Thymus (tissue), 11 donors: ENCODE results near the gene CD247. TPM values are rescaled to one million over a fixed set of nuclear protein-coding genes. Genes with fewer than 3 reads are reported as not detected.
A peak's percentile ranks its signal among the peaks of the same experiment; 100 is the strongest.

Source experiments
- DNase-seq, 9 donors: peaks; one replicate each; pipeline ENCODE4 v3.0.0-alpha.2; 2013; ENCODE audit warnings: low spot score in 9 of 9, low read depth in 6 of 9, missing footprints in 1 of 9
- H3K27ac ChIP-seq, 2 donors: one replicate each; pipeline ENCODE4 v1.5.1; 2013; ENCODE audit warnings: control low read depth in 1 of 2, low read depth in 1 of 2, low read length in 1 of 2, mild to moderate bottlenecking in 1 of 2, moderate library complexity in 1 of 2
- H3K27me3 ChIP-seq, 2 donors: one replicate each; pipeline ENCODE4 v1.5.1; 2013; ENCODE audit warnings: low read length in 1 of 2; ENCODE audit not compliant: control insufficient read depth in 2 of 2, insufficient read depth in 1 of 2
- H3K36me3 ChIP-seq, 2 donors: one replicate each; pipeline ENCODE4 v1.5.1; 2013; ENCODE audit warnings: low read length in 1 of 2, mild to moderate bottlenecking in 1 of 2, moderate library complexity in 1 of 2; ENCODE audit not compliant: control insufficient read depth in 2 of 2, insufficient read depth in 2 of 2
- H3K4me1 ChIP-seq, 2 donors: one replicate each; pipeline ENCODE4 v1.5.1; 2013; ENCODE audit warnings: low read length in 2 of 2; ENCODE audit not compliant: control insufficient read depth in 2 of 2, insufficient read depth in 2 of 2
- H3K4me3 ChIP-seq, 2 donors: one replicate each; pipeline ENCODE4 v1.5.1; 2013; ENCODE audit warnings: low read length in 2 of 2, control low read depth in 1 of 2, mild to moderate bottlenecking in 1 of 2
- H3K9me3 ChIP-seq, 2 donors: one replicate each; pipeline ENCODE4 v1.5.1; 2013; ENCODE audit warnings: low read length in 1 of 2, mild to moderate bottlenecking in 1 of 2; ENCODE audit not compliant: control insufficient read depth in 2 of 2, insufficient read depth in 1 of 2
- WGBS: extraction: QIAGEN DNeasy Blood & Tissue Kit; methylation state at CpG from one replicate; pipeline ENCODE4 v1.1.7; 2013; 5-methylcytosine and 5-hydroxymethylcytosine counted together
- polyA plus RNA-seq: library from polyadenylated mRNA; stranded (reverse); fragments of 200-250 nt; gene quantifications from one replicate; pipeline ENCODE4 v1.2.3, GENCODE V29; 2013
- total RNA-seq: library from RNA; stranded (reverse); fragments of 120-200 nt; gene quantifications from one replicate; pipeline ENCODE4 v1.2.4, GENCODE V29; 2013
- donor health status: healthy.

The CD247 gene
- total and polyA plus RNA-seq, 2 donors, result 114 to 252 TPM

DNA sequence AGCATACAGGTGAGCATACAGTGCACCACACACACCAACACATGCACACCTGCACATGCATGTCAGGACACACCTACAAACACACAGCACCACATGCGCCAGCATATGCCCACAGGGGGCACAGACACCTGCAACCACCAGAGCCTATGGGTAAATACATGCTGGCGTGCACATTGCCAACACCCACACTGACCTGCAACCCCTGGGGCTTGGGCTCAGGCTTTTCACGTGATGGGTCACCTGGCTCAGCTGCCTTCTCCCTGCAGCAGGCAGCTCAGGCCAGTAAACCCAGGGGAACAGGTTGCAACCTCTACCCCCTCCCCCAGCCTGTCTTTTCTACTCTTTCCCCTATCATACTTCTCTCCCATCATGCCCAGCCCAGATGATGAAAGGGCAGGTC lies 8.1 kb downstream of the CD247 start:
- H3K27ac ChIP-seq, result peak overlapping the region in 1 of 2 donors; percentile 65
- peaks cover 63 to 72% of the 10 kb centered on the region in 2 donors for H3K4me1 ChIP-seq
- 75% methylated on average over 3 of the region's 3 CpGs for WGBS
- peaks cover 29 to 70% of the 10 kb centered on the region in 2 donors for H3K36me3 ChIP-seq
- DNase-seq, result no peak
- H3K9me3 ChIP-seq, result no peaks in the 10 kb centered on the region
- no peaks in the 10 kb centered on the region for H3K27me3 ChIP-seq
- no peak overlapping the region for H3K4me3 ChIP-seq

DNA sequence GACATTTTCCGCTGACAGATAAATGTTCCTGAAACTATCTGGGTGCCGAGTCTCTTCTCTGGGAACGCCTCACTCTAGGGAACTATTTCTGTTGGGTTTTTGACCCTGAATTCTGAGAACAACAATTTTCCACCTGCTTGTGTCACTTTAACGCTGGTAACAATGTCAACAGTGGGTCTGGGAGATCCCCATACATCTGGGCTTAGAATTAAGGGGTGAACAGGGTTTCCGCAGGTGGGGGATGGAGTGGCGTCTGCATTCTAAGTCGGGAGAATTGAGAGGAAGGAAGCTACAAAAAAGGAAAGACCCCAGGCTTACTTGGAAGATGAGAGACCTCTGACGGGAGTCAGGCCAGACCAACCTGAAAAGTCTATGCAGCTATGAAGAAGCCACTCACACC lies 8.7 kb downstream of the CD247 start:
- Histone ChIP-seq H3K36me3 (peaks cover 25 to 66% of the 10 kb centered on the region in 2 donors), H3K4me3 (no peak overlapping the region), H3K9me3 (no peaks in the 10 kb centered on the region), H3K27ac (peak overlapping the region in 1 of 2 donors; percentile 65), H3K27me3 (no peaks in the 10 kb centered on the region), H3K4me1 (peaks cover 58 to 68% of the 10 kb centered on the region in 2 donors)
- DNase-seq, result no peak
- 90% methylated on average over 8 of the region's 8 CpGs for WGBS

DNA sequence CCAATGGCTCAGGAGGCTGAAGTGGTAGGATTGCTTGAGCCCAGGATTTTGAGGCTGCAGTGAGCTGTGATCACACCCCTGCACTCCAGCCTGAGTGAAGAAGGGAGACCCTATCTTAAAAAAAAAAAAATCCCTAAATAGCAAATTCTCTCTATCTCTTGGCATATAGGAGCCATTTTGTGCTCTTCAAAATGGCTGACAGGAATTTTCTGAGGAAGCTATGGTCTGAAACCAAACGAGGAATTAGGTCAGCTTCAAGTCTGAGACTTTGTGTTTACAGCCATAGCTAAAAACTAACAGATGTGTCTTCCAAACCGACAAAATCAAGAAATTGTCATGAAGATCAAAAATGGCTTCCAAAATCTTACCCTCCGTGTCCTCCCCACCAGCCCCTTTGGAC lies 10.6 kb downstream of the CD247 start:
- WGBS, result 91% methylated on average over 3 of the region's 3 CpGs
- Histone ChIP-seq H3K27me3 (no peaks in the 10 kb centered on the region), H3K9me3 (no peaks in the 10 kb centered on the region), H3K36me3 (peaks cover 32 to 79% of the 10 kb centered on the region in 2 donors), H3K4me3 (no peak overlapping the region), H3K4me1 (peaks cover 71 to 79% of the 10 kb centered on the region in 2 donors), H3K27ac (no peak overlapping the region)
- DNase-seq, result no peak

DNA sequence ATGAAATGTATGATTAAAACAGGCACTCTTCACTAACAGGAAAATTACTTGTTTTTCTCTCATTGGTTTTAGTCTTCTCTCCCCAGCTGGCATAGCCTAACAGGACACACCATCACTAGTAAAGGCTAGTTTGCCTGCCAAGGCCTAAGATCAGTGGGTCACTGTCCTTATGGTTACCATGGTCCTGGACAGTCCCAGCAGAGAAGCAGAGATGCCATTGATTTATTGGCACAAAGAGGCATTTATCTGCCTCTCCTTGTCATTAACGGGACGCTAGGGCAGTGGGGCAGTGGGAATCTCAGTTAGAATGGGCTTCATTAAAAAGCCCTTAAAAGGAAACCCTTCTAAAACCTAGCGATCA lies 13.9 kb downstream of the CD247 start:
- H3K4me3 ChIP-seq, result no peak overlapping the region
- peaks cover 23 to 73% of the 10 kb centered on the region in 2 donors for H3K36me3 ChIP-seq
- H3K27me3 ChIP-seq, result no peaks in the 10 kb centered on the region
- no peak for DNase-seq
- H3K4me1 ChIP-seq, result peaks cover 75 to 81% of the 10 kb centered on the region in 2 donors
- 95% methylated on average over 3 of the region's 3 CpGs for WGBS
- no peaks in the 10 kb centered on the region for H3K9me3 ChIP-seq
- H3K27ac ChIP-seq, result peak overlapping the region in 1 of 2 donors; percentile 13

DNA sequence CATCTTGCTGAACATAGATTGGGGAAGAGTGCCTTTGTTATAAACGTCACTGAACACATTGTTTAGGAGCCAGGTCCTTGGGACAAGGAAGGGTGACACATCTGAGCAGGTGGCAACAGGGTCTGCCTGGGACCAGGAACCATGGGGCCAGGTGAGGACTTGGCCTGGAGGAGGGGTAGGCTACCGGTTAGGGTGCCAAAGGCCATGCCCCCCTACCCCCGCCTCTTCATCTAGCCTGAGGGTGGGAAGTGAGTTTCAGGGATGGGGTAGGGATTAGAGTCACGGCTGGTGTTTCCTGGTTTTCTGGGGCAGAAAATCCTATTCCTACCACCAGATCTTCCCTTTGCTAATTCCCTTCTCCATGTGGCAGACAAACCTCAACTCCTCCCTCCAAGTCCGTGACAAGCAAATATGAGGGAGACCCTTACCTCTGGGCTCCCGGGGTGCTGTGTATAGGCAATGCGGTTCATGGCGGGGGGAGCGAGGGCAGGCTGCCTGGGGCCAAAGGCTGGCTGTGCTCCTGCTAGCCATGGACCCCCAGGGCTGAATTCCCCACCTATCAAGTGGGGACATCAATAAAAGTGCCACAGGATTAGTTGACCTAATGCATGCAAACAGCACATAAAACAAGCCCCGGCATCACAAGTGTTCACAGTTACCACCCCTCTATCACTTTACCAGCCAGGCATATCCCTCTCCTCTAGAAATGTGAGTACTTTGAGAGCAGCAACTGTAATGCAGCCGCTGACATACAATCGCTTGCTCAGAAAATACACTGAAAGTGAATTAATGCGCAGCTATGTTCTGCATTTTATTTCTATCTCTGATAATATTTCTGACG lies 14.5 kb downstream of the CD247 start:
- 92% methylated on average over 14 of the region's 14 CpGs for WGBS
- DNase-seq, result no peak
- H3K4me1 ChIP-seq, result peaks cover 80 to 82% of the 10 kb centered on the region in 2 donors
- peaks cover 18 to 74% of the 10 kb centered on the region in 2 donors for H3K36me3 ChIP-seq
- no peaks in the 10 kb centered on the region for H3K27me3 ChIP-seq
- H3K4me3 ChIP-seq, result no peak overlapping the region
- H3K9me3 ChIP-seq, result no peaks in the 10 kb centered on the region
- peak overlapping the region; percentile 3 to 93 for H3K27ac ChIP-seq

DNA sequence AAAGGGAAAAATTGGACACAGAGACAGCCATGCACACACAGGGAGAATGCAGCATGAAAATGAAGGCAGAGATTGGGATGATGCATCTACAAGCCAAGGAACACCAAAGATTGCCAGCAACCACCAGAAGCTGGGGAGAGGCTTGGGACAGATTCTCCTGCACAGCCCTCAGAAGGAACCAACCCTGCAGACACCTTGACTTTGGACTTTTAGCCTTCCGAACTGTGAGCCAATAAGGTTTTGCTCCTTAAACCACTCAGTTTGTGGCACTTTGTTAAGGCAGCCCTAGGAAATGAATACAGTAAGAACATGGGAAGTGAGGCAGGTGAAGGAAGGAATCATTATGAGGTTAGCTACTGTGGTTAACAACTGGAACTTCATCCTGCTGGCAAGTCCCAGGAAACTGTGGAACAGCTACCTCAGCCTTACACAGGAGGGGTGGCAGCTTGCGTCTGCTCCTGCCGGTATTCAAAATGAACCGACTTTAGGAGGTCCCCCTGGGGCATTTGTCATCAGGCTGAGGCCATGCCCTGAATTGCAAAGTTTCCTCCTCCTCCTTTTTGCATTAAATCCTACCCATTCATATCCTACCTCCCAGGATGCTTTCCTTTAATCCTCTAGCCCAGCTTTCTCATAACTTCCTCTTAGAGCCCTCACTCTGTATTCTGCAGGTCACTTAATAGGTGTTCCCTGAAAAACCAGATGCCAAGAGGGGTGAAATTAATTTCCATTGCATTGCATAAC lies 15.4 kb downstream of the CD247 start:
- Histone ChIP-seq H3K4me1 (peaks cover 82 to 87% of the 10 kb centered on the region in 2 donors), H3K9me3 (no peaks in the 10 kb centered on the region), H3K27me3 (no peaks in the 10 kb centered on the region), H3K4me3 (no peak overlapping the region), H3K36me3 (peaks cover 14 to 74% of the 10 kb centered on the region in 2 donors), H3K27ac (peak overlapping the region; percentile 53 to 93)
- DNase-seq, result no peak
- WGBS, result 74% methylated on average over 4 of the region's 4 CpGs

DNA sequence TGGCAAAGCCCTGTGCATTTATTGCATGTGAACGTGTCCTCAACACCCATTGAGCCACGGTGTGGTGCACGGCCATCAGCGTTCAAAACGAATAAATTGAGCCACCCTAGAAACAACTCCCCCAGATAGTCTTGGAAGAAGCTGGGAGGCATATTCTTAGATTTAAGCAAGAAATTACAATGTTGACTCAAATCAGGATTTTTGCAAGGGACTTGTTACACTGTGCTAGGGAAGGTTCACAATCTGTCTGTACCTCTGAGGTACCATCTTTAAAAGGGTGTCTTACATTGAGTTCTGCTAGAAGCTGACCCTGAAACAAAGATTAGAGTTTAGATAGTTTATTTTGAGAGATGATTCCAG lies 16.2 kb downstream of the CD247 start:
- Histone ChIP-seq H3K4me3 (peak overlapping the region; percentile 8 to 14), H3K9me3 (no peaks in the 10 kb centered on the region), H3K36me3 (peaks cover 14 to 75% of the 10 kb centered on the region in 2 donors), H3K27ac (peak overlapping the region; percentile 85 to 93), H3K27me3 (no peaks in the 10 kb centered on the region), H3K4me1 (peaks cover 80 to 87% of the 10 kb centered on the region in 2 donors)
- no peak for DNase-seq
- 90% methylated on average over 5 of the region's 5 CpGs for WGBS

DNA sequence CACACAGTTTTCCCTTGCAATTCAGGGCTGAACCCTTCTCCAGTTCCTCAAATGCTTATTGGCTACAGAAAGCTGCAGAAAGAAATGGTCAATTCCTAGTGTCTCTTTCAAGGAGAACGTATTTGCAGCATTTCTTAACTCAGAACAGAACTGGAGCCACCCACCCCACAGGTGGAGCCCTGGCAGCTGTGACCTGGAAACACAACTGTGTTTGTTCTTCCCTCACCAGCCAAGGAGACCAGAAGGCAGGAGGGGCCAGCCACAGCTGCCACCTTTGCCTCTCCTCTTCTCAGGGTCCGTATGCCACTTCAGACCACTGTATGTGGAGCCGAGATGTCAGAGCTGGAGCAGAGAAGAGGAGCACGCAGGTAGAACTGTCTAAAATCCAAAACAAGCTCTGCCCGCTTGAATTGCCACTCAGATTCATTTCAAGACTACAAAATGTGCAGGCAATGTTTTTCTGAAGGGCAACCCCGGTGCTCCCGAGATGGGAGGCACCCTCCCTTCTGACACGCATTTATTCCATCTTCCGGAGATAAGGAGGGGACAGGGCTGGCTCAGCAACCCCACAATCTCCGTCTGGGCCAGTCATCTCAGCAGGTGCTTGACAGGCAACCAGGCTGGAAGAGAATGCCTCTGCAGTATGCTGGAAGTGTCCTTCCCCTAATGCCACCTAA lies 16.7 kb downstream of the CD247 start:
- H3K27ac ChIP-seq, result peak overlapping the region; percentile 85 to 93
- WGBS, result 50% methylated on average over 10 of the region's 10 CpGs
- H3K36me3 ChIP-seq, result peaks cover 14 to 76% of the 10 kb centered on the region in 2 donors
- H3K27me3 ChIP-seq, result no peaks in the 10 kb centered on the region
- H3K4me1 ChIP-seq, result peaks cover 79 to 87% of the 10 kb centered on the region in 2 donors
- H3K4me3 ChIP-seq, result peak overlapping the region; percentile 14 to 30
- peak in 5 of 9 donors; percentile 73 to 90 (median 78) for DNase-seq
- no peaks in the 10 kb centered on the region for H3K9me3 ChIP-seq
